HG02970 (cell line): ENCODE results near the gene FBXO3.
"Not testable (repeated sequence)": the region's sequence is repeated elsewhere in the genome, so short reads cannot be mapped to it uniquely, and the experiment has no call there.

ENCODE experiments used
- ATAC-seq: cut with Tn5 transposase; IDR thresholded peaks from one replicate; pipeline ENCODE4 v1.9.1; 2021; ENCODE audit warnings: mild to moderate bottlenecking, moderate library complexity, moderate number of reproducible peaks; ENCODE audit not compliant: unreplicated experiment, low FRiP score

The FBXO3 gene

GRCh38 chr11:33730716-33731115 is 43.6 kb downstream of the FBXO3 start:
- ATAC-seq: no peak

DNA sequence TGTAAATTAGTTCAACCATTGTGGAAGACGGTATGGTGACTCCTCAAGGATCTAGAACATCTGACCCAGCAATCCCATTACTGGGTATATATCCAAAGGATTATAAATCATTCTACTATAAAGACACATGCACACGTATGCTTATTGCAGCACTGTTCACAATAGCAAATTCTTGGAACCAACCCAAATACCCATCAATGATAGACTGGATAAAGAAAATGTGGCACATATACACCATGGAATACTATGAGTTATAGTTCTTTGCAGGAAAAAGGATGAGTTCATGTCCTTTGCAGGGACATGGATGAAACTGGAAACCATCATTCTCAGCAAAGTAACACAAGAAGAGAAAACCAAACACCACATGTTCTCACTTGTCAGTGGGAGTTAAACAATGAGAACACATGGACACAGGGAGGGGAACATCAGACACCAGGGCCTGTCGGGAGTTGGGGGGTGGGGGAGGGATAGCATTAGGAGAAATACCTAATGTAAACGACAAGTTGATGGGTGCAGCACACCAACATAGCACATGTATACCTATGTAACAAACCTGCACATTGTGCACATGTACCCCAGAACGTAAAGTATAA is 45.2 kb downstream of the FBXO3 start:
- not testable (repeated sequence) for ATAC-seq

DNA sequence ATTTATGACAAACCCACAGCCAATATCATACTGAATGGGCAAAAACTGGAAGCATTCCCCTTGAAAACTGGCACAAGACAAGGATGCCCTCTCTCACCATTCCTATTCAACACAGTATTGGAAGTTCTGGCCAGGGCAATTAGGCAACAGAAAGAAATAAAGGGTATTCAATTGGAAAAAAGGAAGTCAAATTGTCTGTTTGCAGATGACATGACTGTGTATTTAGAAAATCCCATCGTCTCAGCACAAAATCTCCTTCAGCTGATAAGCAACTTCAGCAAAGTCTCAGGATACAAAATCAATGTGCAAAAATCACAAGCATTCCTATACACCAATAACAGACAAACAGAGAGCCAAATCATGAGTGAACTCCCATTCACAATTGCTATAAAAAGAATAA is 46.8 kb downstream of the FBXO3 start:
- ATAC-seq: not testable (repeated sequence)

GRCh38 chr11:33725496-33725895 is 48.8 kb downstream of the FBXO3 start:
- no peak for ATAC-seq

DNA sequence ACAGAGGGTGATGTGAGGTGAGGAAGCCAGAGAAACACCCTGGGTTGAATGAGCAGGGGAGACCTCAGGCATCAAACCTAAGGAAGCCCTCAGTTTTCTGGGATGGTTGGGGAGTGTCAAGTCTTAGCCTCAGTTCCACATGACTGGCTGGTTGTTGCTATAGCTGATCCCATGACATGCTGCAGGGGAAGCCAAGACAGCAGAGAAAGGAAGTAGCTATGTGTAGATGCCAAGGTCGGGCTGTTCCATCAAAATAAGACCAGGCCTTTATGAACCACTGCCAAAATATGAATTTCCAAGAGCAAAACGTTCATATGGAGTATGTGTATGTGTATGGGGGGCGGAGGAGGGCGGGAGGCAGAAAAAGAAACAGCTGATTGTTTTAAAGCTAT is 49.7 kb downstream of the FBXO3 start:
- ATAC-seq: no peak

DNA sequence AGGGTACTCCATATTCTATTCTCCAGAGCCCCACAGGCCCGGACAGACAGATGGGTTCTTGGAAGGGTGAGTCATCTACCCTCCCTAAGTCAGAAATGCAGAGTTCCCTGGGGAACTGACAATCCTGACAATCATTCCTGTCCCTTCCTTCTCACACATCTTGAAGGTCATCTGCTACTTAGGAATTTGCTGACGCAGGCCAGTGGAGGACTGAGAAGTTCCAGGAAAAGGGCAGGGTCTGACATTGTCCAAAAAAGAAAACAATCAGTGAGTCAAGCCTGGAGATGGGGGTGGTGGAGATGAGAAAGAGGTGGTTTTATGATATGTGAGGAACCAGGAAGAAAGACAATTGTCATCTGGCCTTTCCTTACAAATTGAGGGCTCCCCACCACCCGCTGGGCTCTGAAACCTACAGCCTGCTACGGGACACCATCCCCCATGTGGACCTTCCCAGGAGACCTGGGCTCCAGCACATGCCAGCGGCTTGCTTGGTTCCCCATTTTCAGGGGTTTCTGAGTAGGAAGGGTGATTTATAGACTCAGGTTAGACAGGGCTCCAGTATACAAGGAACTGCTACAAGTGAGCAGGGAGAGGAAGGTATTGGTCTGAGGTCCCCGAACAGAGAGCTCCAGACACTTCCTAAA is 51.0 kb downstream of the FBXO3 start:
- ATAC-seq: no peak

- ATAC-seq: no peak
Observed at GRCh38 chr11:33722590-33723234, 51.6 kb downstream of the FBXO3 start.

GRCh38 chr11:33721984-33722383 is 52.3 kb downstream of the FBXO3 start:
- no peak for ATAC-seq

GRCh38 chr11:33721426-33721825 is 52.9 kb downstream of the FBXO3 start:
- ATAC-seq: no peak

DNA sequence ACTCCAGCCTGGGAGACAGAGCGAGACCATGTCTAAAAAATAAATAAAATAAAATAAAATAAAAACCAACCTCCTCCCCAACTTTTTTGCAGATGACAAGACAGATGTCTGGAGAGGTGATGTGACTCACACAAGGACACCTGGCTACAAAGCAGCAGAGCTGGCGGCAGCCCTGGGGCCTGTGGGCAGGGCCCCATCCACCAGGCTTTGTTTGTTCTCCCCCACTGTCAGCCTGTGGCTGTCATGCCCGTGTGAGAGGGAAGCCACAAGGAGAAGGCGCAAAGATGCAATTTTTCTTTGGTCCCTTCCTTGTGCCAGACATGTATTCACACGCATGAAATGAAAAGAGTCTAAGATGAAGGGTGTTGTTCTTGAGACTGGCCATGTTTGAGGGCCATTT is 54.7 kb downstream of the FBXO3 start:
- no peak for ATAC-seq

DNA sequence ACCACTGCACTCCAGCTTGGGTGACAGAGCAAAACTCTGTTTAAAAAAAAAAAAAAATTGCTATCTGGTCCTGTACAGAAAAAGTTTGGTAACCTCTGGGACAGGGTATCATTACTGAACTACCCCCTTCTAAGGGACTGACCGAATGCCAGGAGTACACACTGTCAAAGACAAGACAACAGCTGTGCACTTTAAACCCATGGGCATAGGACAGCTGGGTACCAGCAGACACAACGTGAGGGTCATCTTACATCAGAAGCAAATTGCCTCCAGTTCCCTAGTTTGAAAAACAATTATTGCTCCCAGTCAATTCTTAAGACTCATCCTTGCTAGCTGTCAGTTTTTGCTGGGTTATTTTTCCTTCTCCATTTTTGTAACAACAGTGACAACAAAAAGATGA is 55.9 kb downstream of the FBXO3 start:
- no peak for ATAC-seq

GRCh38 chr11:33716243-33716642 is 58.1 kb downstream of the FBXO3 start:
- no peak for ATAC-seq

DNA sequence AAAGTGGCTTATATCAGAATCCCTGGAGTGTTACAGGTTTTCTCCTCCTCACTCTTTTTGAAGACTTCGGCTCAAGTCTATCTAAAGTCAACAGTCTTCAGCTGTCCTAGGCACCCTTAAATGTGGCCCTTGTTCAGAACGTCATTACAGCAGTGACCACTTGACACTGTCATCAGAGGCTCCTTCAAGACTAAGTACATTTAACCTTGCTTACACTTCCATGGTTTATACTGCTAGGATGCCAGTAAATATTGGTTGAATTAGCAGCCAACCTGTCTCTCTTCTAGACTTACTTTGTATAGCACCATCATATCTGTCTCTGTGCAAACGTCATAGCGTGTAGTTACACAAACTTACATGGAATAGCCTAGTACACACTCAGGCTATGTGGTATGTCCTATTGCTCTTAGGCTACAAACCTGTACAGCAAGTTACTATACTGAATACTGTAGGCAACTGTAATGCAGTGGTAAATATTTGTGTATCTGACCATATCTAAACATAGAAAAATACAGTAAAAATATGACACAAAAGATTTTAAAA is 60.4 kb downstream of the FBXO3 start:
- no peak for ATAC-seq

- no peak for ATAC-seq
Observed at GRCh38 chr11:33713151-33713855, 61.0 kb downstream of the FBXO3 start.

GRCh38 chr11:33712436-33712835 is 61.9 kb downstream of the FBXO3 start:
- ATAC-seq: no peak

DNA sequence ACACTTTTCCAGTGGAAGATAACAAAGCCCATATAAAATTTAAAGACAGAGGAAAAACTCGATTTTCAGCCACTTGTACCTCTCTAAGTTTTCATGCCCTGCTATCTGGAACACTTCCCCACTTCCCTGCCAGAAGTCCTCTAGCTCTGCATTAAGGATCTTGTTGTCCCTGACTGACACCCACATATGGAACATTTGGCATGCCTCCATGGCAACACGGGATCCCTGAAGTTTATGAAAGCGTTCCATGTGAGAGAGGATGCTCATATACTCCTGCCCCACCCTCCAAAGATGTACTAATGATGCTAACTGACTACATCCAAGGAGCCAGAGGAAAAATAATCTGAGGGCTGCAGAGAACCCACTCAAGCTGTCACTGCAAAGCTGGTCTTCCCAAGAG is 64.9 kb downstream of the FBXO3 start:
- ATAC-seq: no peak

DNA sequence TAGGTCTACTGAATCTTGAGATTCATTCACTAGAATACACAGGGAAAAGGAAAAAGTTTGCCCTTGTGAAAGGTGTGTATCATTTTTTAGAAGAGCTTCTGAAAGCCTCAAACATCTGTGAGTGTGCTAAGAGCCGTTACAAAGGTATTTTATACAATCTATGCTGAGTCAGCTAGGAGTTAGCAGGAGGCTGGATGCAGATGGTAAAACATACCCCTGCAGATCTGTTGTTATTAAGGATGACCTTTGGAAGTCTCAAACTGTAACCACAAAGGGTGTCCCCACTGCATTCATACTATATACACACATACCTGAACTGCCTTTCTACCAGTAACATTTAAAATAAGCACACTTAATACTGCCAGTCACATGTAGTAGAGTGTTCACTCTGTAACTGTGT is 65.3 kb downstream of the FBXO3 start:
- no peak for ATAC-seq

- ATAC-seq: not testable (repeated sequence)
Observed at GRCh38 chr11:33707831-33708230, 66.5 kb downstream of the FBXO3 start.

- ATAC-seq: no peak
Observed at GRCh38 chr11:33706966-33707365, 67.4 kb downstream of the FBXO3 start.

DNA sequence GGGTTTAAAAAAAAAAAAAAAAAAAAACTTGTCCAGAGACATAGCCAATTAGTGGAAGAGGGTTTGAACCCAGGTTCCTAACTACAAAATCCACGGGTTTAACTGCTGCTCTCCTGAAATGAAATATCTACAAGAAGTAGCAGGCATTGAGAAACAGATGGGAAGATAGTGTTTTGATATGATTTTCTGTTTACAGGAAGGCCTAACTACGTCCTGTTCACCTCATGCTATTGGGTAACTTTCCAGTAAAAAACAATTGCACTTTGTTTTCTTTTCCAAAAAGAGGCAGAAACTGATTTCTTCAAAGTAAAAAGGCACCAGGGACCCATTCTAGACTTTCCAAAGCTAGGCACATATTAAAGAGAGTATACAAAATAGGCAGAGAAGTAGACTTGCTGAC is 67.8 kb downstream of the FBXO3 start:
- no peak for ATAC-seq
